ENCODE measurements around the gene LRP6.

The LRP6 gene

GRCh38 chr12:12195516-12195915 is 71.3 kb downstream of the LRP6 start:
- Mint-ChIP-seq H3K9me3 (peaks cover 7 to 12% of the 10 kb centered on the region in 2 donors), H3K27ac (no peak overlapping the region), H3K4me3 (no peak overlapping the region), H3K27me3 (no peaks in the 10 kb centered on the region), H3K36me3 (peaks cover 10 to 17% of the 10 kb centered on the region in 2 donors), H3K4me1 (peaks cover 0 to 6% of the 10 kb centered on the region in 2 donors)
- no peak for DNase-seq
- ATAC-seq (replicated peaks) = no peak

DNA sequence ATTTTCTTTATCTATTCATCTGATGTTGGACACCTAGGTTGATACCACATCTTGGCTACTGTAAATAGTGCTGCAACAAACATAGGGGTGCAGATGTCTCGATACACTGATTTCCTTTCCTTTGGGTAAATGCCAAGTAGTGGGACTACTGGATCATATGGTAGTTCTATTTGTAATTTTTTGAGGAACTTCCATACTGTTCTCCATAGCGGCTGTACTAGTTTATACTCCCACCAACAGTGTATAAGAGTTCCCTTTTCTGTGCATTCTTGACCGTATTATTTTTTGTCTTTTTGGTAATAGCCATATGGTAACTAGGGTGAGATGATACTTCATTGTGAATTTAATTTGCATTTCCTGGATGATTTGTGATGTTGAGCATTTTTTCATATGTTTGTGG is 71.8 kb downstream of the LRP6 start:
- H3K4me1 Mint-ChIP-seq = peaks cover 0 to 2% of the 10 kb centered on the region in 2 donors
- DNase-seq (no peak), ATAC-seq (replicated peaks) (no peak)
- no peak overlapping the region for H3K27ac Mint-ChIP-seq
- peaks cover 7 to 12% of the 10 kb centered on the region in 2 donors for H3K9me3 Mint-ChIP-seq
- no peak overlapping the region for H3K4me3 Mint-ChIP-seq
- H3K27me3 Mint-ChIP-seq = no peaks in the 10 kb centered on the region
- H3K36me3 Mint-ChIP-seq = peaks cover 7 to 14% of the 10 kb centered on the region in 2 donors

DNA sequence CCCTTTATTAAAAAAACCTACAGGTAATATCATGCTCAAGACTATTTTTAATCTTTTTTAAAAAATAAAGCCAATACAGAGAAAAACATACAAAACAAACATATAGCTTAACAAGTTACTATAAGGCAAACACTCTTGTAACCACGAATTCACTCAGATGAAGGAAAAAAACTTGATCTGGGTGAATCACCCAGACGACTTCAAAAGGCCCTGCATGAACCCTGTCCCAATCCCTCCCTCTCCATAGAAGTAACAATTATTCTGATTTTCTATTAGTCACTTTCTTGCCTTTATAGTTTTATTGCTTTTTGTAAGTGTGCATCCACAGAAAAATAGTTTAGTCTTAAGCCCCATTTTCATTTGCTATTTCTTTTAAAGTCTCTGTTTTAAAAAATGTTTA is 72.6 kb downstream of the LRP6 start:
- no peak for ATAC-seq (replicated peaks)
- no peak overlapping the region for H3K27ac Mint-ChIP-seq
- H3K27me3 Mint-ChIP-seq = no peaks in the 10 kb centered on the region
- peaks cover 7 to 12% of the 10 kb centered on the region in 2 donors for H3K36me3 Mint-ChIP-seq
- H3K4me1 Mint-ChIP-seq = no peaks in the 10 kb centered on the region
- no peak for DNase-seq
- no peak overlapping the region for H3K4me3 Mint-ChIP-seq
- peaks cover 7 to 12% of the 10 kb centered on the region in 2 donors for H3K9me3 Mint-ChIP-seq

- Mint-ChIP-seq H3K36me3 (no peaks in the 10 kb centered on the region), H3K4me1 (no peaks in the 10 kb centered on the region), H3K27ac (no peak overlapping the region), H3K27me3 (peaks cover 0 to 3% of the 10 kb centered on the region in 2 donors), H3K4me3 (no peak overlapping the region), H3K9me3 (peaks cover 0 to 2% of the 10 kb centered on the region in 2 donors)
- no peak for DNase-seq
- no peak for ATAC-seq (replicated peaks)
Observed at GRCh38 chr12:12191008-12191407, 75.8 kb downstream of the LRP6 start.

- no peaks in the 10 kb centered on the region for H3K4me1 Mint-ChIP-seq
- H3K27me3 Mint-ChIP-seq = peaks cover 0 to 3% of the 10 kb centered on the region in 2 donors
- H3K27ac Mint-ChIP-seq = no peak overlapping the region
- ATAC-seq (replicated peaks) (no peak), DNase-seq (no peak)
- H3K9me3 Mint-ChIP-seq = peaks cover 0 to 2% of the 10 kb centered on the region in 2 donors
- no peaks in the 10 kb centered on the region for H3K36me3 Mint-ChIP-seq
- no peak overlapping the region for H3K4me3 Mint-ChIP-seq
Observed at GRCh38 chr12:12190087-12190809, 76.6 kb downstream of the LRP6 start.

DNA sequence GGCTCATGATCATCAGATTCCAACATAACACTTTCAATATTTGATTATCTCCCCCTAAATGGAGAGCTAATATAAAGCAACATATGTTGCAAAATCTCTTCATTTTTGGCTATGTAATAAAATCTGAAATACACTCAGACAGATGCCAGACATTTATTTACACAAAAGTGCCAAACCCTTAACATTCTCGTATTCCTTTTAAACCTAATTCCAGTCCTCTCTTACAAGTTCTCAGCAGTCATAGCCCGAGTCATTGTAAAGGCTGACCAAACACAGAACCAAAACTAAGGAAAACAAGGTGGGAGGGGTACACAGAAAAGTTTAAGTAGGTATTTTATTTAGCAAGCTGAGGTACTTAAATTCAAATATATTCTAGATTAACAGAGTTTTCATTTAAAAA is 81.4 kb downstream of the LRP6 start:
- Mint-ChIP-seq H3K9me3 (no peaks in the 10 kb centered on the region), H3K4me3 (no peak overlapping the region), H3K27ac (no peak overlapping the region), H3K36me3 (no peaks in the 10 kb centered on the region), H3K27me3 (peaks cover 0 to 3% of the 10 kb centered on the region in 2 donors), H3K4me1 (no peaks in the 10 kb centered on the region)
- DNase-seq = no peak
- no peak for ATAC-seq (replicated peaks)

GRCh38 chr12:12182703-12183365 is 84.0 kb downstream of the LRP6 start:
- DNase-seq (no peak), ATAC-seq (replicated peaks) (peak in 1 of 2 donors; percentile 29)
- H3K27me3 Mint-ChIP-seq = peaks cover 0 to 3% of the 10 kb centered on the region in 2 donors
- H3K36me3 Mint-ChIP-seq = no peaks in the 10 kb centered on the region
- no peak overlapping the region for H3K27ac Mint-ChIP-seq
- H3K4me3 Mint-ChIP-seq = no peak overlapping the region
- H3K9me3 Mint-ChIP-seq = no peaks in the 10 kb centered on the region
- H3K4me1 Mint-ChIP-seq = no peaks in the 10 kb centered on the region

GRCh38 chr12:12181511-12181910 is 85.3 kb downstream of the LRP6 start:
- ATAC-seq (replicated peaks) = no peak
- Mint-ChIP-seq H3K27me3 (no peaks in the 10 kb centered on the region), H3K4me3 (no peak overlapping the region), H3K4me1 (peaks cover 0 to 1% of the 10 kb centered on the region in 2 donors), H3K9me3 (no peaks in the 10 kb centered on the region), H3K36me3 (no peaks in the 10 kb centered on the region), H3K27ac (no peak overlapping the region)
- no peak for DNase-seq

DNA sequence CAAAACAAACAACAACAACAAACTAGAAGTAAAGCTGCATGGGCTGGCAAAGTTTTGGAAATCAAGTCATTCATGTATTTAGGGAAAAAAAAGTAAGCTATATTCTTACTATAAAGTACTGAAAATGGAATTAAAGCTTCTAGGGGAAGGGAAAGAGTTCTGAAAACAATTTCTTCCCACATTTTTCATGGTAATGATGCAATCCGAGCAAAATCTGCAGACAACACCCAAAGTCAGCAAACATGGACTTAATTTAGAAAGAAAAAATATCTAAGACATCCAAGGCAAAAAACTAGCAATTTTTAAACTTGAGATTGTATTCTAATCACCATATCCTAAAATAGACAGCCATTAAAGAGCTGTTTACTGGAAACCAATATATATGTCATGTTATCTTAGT is 86.3 kb downstream of the LRP6 start:
- DNase-seq (no peak), ATAC-seq (replicated peaks) (no peak)
- Mint-ChIP-seq H3K36me3 (no peaks in the 10 kb centered on the region), H3K27ac (no peak overlapping the region), H3K27me3 (no peaks in the 10 kb centered on the region), H3K4me3 (no peak overlapping the region), H3K9me3 (no peaks in the 10 kb centered on the region), H3K4me1 (peaks cover 3 to 7% of the 10 kb centered on the region in 2 donors)

DNA sequence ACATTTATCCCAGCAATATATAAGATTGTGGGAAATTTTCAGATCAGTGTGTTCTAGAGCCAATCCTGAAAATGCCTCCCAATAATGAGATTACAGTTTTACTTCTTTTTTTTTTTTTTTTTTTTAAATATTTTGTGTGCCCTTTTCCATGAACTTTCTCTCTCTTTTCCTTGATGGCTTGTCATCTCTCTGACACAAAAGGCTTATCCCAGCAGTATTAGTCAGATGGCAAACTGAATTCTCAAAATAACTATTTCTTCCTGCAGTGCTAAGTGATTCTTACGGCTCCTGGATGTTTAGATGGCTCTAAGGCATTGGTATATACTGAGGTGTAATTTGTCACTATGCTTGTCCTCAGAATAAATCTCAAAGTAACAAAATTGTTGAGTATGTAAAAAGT is 86.7 kb downstream of the LRP6 start:
- H3K27ac Mint-ChIP-seq = no peak overlapping the region
- H3K4me3 Mint-ChIP-seq = no peak overlapping the region
- no peaks in the 10 kb centered on the region for H3K36me3 Mint-ChIP-seq
- DNase-seq = no peak
- H3K9me3 Mint-ChIP-seq = no peaks in the 10 kb centered on the region
- H3K27me3 Mint-ChIP-seq = no peaks in the 10 kb centered on the region
- H3K4me1 Mint-ChIP-seq = peaks cover 3 to 7% of the 10 kb centered on the region in 2 donors
- ATAC-seq (replicated peaks) = no peak

DNA sequence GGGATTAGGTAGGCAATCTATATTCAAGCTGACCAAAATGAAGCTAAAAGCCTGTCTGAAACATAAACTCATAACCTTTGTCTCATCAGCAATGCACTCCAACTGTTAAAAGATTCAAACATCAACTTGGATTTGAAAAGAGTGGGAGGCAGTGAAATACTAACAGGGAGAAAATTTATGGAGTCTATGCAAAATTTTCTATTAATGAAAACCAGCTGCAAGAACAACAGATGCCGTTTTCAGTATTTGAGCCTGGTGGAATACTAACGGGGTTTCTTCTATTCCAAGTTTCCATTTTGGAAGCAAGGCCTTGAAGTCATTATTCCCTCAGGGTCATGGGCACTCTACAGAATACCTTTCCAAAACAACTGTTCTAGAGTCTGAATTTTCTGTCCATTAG is 88.3 kb downstream of the LRP6 start:
- Mint-ChIP-seq H3K27ac (no peak overlapping the region), H3K27me3 (no peaks in the 10 kb centered on the region), H3K36me3 (no peaks in the 10 kb centered on the region), H3K4me3 (no peak overlapping the region), H3K4me1 (peaks cover 3 to 7% of the 10 kb centered on the region in 2 donors), H3K9me3 (no peaks in the 10 kb centered on the region)
- DNase-seq (no peak), ATAC-seq (replicated peaks) (no peak)

- ATAC-seq (replicated peaks) = peak; percentile 59 to 63
Observed at GRCh38 chr12:12176402-12176801, 90.4 kb downstream of the LRP6 start.

DNA sequence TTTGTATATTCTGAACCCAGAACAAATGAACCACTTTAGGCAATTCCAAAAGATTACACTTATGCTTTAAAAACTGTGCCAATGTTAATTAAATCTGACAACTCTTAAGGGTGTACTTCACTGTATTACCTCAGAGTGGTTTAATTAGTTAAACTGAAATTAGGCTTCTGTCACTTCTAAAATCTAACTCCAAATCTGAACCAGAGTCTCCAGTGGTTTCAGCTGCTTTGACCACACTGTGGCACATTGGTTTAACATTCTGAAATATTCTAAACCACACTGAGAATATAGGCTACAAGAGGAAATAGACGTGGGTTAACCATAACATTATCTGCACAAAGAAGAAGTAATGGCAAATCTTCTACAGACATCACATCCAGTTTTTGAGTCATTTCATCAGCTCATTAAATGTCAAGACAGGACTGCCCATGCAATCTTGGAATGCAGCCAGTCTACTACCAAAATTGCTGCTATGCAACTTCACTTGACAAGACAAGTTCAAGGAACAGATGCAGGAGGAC is 94.8 kb downstream of the LRP6 start:
- H3K4me3 Mint-ChIP-seq = no peak overlapping the region
- H3K27ac Mint-ChIP-seq = no peak overlapping the region
- H3K9me3 Mint-ChIP-seq = no peaks in the 10 kb centered on the region
- DNase-seq (peak; percentile 26), ATAC-seq (replicated peaks) (peak; percentile 94 to 95)
- H3K36me3 Mint-ChIP-seq = no peaks in the 10 kb centered on the region
- peaks cover 8 to 20% of the 10 kb centered on the region in 2 donors for H3K4me1 Mint-ChIP-seq
- H3K27me3 Mint-ChIP-seq = no peaks in the 10 kb centered on the region

More at GRCh38 chr12:12176402-12176801, 90.4 kb downstream of the LRP6 start:
- H3K4me1 Mint-ChIP-seq = peaks cover 8 to 19% of the 10 kb centered on the region in 2 donors
- H3K36me3 Mint-ChIP-seq = no peaks in the 10 kb centered on the region
- H3K27me3 Mint-ChIP-seq = no peaks in the 10 kb centered on the region
- no peaks in the 10 kb centered on the region for H3K9me3 Mint-ChIP-seq
- no peak overlapping the region for H3K27ac Mint-ChIP-seq
- no peak for DNase-seq
- no peak overlapping the region for H3K4me3 Mint-ChIP-seq

GRCh38 chr12:12167847-12168246 is 99.0 kb downstream of the LRP6 start:
- no peaks in the 10 kb centered on the region for H3K9me3 Mint-ChIP-seq
- DNase-seq (no peak), ATAC-seq (replicated peaks) (no peak)
- no peaks in the 10 kb centered on the region for H3K27me3 Mint-ChIP-seq
- H3K36me3 Mint-ChIP-seq = no peaks in the 10 kb centered on the region
- H3K4me3 Mint-ChIP-seq = no peak overlapping the region
- no peak overlapping the region for H3K27ac Mint-ChIP-seq
- peaks cover 6 to 12% of the 10 kb centered on the region in 2 donors for H3K4me1 Mint-ChIP-seq

- ATAC-seq (replicated peaks) (no peak), DNase-seq (no peak)
- H3K9me3 Mint-ChIP-seq = no peaks in the 10 kb centered on the region
- no peak overlapping the region for H3K4me3 Mint-ChIP-seq
- peaks cover 0 to 4% of the 10 kb centered on the region in 2 donors for H3K4me1 Mint-ChIP-seq
- no peaks in the 10 kb centered on the region for H3K27me3 Mint-ChIP-seq
- H3K36me3 Mint-ChIP-seq = no peaks in the 10 kb centered on the region
- H3K27ac Mint-ChIP-seq = no peak overlapping the region
Observed at GRCh38 chr12:12166751-12167150, 100.1 kb downstream of the LRP6 start.

Measured in stimulated activated naive B cell treated with anti-CD40 and anti-IgM and Interleukin-4, amounts not matched to agents 10 μg/mL and 1 μg/mL and 100 μg/mL, for 72 hours (primary cell).